GM21786 (cell line): ENCODE results near the gene APOBEC3G.
"Not testable (repeated sequence)": the region's sequence is repeated elsewhere in the genome, so short reads cannot be mapped to it uniquely, and the experiment has no call there.

Source experiments
- ATAC-seq: cut with Tn5 transposase; IDR thresholded peaks from one replicate; pipeline ENCODE4 v1.9.1; 2021; ENCODE audit not compliant: unreplicated experiment

Gene APOBEC3G

GRCh38 chr22:39077026-39077840, at the start of gene APOBEC3G:
TSS of gene APOBEC3G (plus strand) at chr22:39077275. CDS start at chr22:39077362, 87 bp downstream.
- peak; percentile 62 for ATAC-seq

GRCh38 chr22:39027717-39028116, 49.4 kb upstream of the APOBEC3G start:
- ATAC-seq: no peak

- no peak for ATAC-seq
Measured at GRCh38 chr22:39028281-39028680, 48.8 kb upstream of the APOBEC3G start.

DNA sequence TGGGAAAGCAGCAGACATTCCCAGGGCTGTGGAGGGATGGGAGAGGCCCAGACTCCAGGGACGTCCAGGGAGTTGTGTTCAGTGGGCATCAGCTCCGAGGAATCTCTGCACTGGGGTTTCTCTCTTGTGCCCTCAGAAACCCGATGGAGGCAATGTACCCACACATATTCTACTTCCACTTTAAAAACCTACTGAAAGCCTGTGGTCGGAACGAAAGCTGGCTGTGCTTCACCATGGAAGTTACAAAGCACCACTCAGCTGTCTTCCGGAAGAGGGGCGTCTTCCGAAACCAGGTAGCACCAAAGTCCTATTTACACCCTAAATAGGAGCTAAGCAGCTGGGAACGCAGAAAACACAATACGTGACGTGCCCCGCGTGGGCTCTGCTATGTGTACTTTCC, 47.8 kb upstream of the APOBEC3G start:
- ATAC-seq: no peak

DNA sequence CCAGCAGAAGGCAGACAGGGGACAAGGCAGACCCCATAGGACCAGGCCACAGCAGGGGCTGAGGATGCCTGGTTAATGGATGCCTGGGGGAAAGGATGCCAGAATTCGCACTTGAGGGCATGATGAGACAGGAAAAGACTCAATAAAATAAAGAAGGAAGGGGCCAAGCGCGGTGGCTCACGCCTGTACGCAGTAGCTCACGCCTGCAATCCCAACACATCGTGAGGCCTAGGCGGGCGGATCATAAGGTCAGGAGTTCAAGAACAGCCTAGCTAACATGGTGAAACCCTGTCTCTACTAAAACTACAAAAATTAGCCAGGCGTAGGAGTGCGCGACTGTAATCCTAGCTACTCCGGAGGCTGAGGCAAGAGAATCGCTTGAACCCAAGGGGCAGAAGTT, 46.4 kb upstream of the APOBEC3G start:
- ATAC-seq: no peak

GRCh38 chr22:39031434-39032295, 45.4 kb upstream of the APOBEC3G start:
- ATAC-seq: not testable (repeated sequence)

DNA sequence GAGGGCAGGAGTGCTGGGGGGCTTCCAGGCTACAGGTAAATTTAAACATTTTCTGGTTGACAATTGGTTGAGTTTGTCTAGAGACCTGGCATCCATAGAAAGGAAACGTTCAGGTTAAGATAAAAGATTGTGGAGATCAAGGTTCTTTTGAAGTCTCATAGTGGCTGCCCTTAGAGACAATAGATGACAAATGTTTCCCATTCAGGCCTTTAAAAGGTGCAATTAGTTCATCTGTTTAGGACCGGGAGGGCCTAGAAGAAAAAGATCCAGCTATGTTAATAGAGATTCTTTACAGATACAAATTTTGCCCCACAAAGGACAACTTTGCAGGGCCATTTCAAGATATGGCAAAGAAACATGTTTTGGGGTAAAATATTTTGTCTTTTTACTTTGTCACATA, 40.0 kb upstream of the APOBEC3G start:
- ATAC-seq: not testable (repeated sequence)

DNA sequence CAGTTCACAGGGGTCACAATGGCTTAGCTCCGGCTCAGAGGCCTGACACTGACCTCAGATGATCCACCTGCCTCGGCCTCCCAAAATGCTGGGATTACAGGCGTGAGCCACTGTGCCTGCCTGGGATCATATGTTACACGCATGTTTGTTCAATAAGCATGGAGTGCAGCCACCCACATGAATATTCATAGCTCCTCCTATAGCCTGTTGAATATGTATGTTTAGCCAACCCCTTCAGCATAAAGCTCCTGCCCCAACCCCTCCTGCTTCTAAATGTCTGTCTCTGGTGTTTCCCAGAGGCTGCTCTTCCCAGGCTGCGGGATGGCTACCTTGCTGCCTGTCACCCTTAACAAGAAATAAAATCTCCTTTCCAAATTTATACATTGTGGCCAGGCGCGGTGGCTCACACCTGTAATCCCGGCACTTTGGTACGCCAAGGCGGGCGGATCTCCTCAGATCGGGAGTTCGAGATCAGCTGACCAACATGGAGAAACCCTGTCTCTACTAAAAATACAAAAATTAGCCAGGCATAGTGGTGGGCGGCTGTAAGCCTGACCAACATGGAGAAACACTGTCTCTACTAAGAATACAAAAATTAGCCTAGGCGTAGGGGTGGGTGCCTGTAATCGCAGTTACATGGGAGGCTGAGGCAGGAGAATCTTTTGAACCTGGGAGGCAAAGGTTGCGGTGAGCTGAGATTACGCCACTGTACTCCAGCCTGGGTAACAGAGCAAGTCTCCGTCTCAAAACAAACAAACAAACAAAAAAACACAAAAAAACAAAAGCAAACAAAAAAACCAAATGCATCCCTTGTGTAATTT, 37.6 kb upstream of the APOBEC3G start:
- no peak for ATAC-seq

GRCh38 chr22:39040155-39040537, 36.9 kb upstream of the APOBEC3G start:
- ATAC-seq: not testable (repeated sequence)

DNA sequence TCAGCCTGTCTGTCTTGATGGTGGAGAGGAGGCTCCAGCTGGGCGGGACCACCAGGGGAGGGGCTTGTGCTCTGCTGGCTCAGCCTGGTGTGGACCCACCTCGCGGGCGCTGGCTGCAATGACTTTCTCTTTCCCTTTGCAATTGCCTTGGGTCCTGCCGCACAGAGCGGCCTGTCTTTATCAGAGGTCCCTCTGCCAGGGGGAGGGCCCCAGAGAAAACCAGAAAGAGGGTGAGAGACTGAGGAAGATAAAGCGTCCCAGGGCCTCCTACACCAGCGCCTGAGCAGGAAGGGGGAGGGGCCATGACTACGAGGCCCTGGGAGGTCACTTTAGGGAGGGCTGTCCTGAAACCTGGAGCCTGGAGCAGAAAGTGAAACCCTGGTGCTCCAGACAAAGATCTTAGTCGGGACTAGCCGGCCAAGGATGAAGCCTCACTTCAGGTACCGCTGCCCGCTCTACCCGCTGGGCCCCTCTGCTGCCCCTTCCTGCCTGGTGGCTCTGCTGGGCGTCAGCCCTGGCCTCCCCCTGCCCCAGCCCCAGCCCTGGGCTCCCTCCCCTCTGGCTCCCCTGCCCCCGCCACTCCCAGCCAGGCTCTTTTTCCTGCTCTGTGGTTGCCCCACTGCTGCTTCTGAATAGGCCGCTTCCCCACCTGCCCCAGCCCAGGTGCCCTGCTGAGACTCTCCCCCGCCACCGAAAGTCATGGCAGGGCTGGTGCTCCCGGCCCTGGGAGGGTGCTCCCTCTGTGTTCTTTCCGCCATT, 36.4 kb upstream of the APOBEC3G start, which contains the start of gene APOBEC3F:
Gene APOBEC3F, plus strand, starts transcription at position 327 of the 759 bp plus-strand sequence. Its CDS starts 97 bp downstream, at position 424.
- ATAC-seq: peak; percentile 96

DNA sequence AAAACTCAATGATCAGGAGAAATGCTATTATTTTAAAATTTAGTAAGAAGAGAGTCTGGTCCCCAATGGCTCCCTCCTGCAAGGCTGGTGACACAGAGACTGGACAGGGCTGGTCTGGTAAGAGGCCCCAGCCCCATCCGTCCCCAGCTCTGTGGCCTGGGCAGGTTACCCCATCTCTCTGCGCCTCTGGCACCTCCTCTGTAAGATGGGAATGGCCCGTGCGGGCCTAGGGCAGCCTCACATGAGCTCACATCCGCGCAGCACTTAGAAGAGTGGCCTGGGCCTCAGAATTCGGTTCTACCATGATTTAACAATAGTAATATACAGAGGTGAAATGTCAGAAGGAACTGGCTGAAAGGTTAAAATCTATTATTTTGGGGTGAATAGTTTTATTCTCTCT, 35.2 kb upstream of the APOBEC3G start:
- ATAC-seq: no peak

- not testable (repeated sequence) for ATAC-seq
Measured at GRCh38 chr22:39043063-39043462, 34.0 kb upstream of the APOBEC3G start.

DNA sequence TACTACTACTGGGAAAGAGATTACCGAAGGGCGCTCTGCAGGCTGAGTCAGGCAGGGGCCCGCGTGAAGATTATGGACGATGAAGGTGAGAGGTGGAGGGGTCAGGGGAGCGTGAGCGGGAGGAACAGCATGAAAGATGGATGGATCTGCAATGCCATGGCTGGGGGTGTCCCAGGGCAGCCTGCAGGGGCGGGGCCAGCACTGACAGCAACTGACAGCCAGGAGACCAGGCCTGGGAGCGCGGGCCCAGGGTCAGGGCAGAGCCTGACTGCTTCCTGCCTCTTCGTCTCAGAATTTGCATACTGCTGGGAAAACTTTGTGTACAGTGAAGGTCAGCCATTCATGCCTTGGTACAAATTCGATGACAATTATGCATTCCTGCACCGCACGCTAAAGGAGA, 31.9 kb upstream of the APOBEC3G start:
- not testable (repeated sequence) for ATAC-seq

DNA sequence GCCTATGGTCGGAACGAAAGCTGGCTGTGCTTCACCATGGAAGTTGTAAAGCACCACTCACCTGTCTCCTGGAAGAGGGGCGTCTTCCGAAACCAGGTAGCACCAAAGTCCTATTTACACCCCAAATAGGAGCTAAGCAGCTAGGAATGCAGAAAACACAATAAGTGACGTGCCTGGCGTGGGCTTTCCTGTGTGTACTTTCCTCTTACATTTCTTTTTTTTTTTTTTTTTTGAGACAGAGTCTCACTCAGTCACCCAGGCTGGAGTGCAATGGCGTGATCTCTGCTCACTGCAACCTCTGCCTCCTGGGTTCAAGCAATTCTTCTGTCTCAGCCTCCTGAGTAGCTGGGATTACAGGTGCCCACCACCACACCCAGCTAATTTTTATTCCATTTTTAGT, 27.6 kb upstream of the APOBEC3G start:
- not testable (repeated sequence) for ATAC-seq

GRCh38 chr22:39051844-39052495, 25.1 kb upstream of the APOBEC3G start:
- ATAC-seq: not testable (repeated sequence)

DNA sequence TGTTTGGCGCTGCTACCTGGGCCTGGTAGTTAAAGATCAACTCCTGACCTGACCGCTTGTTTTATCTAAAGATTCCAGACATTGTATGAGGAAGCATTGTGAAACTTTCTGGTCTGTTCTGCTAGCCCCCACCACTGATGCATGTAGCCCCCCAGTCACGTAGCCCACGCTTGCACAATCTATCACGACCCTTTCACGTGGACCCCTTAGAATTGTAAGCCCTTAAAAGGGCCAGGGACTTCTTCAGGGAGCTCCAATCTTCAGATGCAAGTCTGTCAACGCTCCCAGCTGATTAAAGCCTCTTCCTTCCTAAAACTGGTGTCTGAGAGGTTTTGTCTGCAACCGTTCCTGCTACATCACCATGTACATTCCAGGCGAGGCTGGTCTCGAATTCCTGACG, 21.4 kb upstream of the APOBEC3G start:
- no peak for ATAC-seq

DNA sequence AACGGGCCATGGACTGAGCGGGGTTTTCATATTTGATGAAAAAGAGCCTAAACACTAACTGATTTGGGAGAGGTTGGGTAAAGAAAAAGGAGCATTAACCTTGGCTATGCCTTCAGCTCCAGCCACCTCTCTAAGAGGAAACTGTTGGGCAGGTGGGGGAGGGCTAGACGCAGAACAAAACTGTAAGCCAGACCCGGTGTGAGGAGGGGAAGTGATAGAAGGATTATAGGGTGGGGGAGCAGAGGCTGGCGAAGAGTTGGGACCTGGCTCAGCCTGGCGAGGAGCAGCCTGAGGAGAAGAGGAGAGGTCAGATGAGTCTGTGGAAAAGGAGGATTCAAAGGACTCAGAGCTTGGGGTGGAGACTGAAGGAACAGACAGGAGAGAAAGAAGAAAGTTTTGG, 15.8 kb upstream of the APOBEC3G start:
- not testable (repeated sequence) for ATAC-seq

DNA sequence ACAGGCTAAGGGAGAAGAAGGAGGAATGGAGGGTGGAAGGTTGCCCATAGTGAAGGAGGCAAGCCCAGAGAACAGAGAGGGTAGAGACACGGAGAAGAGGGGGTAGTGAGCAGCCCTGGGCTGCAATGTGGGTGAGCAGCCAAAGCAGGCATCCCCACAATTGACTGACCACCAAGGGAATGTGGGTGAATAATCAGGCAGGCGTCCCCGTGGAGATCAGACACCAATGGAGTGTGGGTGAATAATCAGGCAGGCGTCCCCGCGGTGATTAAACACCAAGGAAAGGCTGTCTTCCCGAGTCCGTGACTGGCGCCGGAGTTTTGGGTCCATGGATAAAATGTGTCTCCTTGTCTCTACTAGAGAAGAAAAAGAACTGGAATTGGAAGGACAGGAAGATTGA, 15.1 kb upstream of the APOBEC3G start:
- not testable (repeated sequence) for ATAC-seq

DNA sequence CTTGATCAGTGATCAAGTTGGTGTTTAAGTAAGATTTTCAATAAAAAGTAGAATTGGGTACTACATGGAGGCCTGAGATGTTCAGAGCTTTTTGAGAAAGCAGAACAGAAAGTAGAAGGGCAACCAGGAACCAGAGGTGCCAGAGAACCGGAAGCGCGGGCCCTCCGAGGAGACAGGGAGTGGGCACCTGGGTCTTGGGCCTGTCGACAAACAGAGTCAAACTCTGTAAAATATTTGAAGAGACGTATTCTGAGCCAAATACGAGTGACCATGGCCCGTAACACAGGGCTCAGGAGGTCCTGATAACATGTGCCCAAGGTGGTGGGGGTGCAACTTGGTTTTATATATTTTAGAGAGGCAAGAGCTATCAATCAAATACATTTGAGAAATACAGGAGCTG, 13.2 kb upstream of the APOBEC3G start:
- ATAC-seq: peak; percentile 43
